Heart left ventricle (tissue), 16 donors: ENCODE measurements around the gene POLR2A. TPM values are rescaled to one million over a fixed set of nuclear protein-coding genes. Genes with fewer than 3 reads are reported as not detected.

Source experiments
- ATAC-seq, 4 donors: fragments of 200-7000 bp; cut with Tn5 transposase; one replicate each; pipeline ENCODE4 v1.9.1; 2020 to 2022; ENCODE audit warnings: moderate library complexity in 4 of 4, mild to moderate bottlenecking in 3 of 4, moderate number of reproducible peaks in 1 of 4
- DNase-seq, 5 donors: peaks; one replicate each; pipeline ENCODE4 v3.0.0-alpha.2; 2020
- H3K27ac ChIP-seq, 12 donors: fragments of 200-600 bp; sonication (generic) in 4 of 12; one replicate each; pipeline versions ENCODE4 v1.5.0 to v1.8.0; 2016 to 2022; ENCODE audit warnings: mild to moderate bottlenecking in 2 of 12
- H3K27me3 ChIP-seq, 9 donors: fragments of 200-600 bp; sonication (generic) in 2 of 9; one replicate each; pipeline versions ENCODE4 v1.5.1 to v1.8.0; 2016 to 2022; ENCODE audit warnings: mild to moderate bottlenecking in 3 of 9
- H3K36me3 ChIP-seq, 9 donors: fragments of 200-600 bp; sonication (generic) in 2 of 9; one replicate each; pipeline versions ENCODE4 v1.5.0 to v1.8.0; 2018 to 2022; ENCODE audit warnings: mild to moderate bottlenecking in 2 of 9
- H3K4me1 ChIP-seq, 12 donors: fragments of 200-600 bp; sonication (generic) in 4 of 12; one replicate each; pipeline versions ENCODE4 v1.5.0 to v1.8.0; 2016 to 2022; ENCODE audit warnings: mild to moderate bottlenecking in 3 of 12
- H3K4me3 ChIP-seq, 12 donors: fragments of 200-600 bp; sonication (generic) in 4 of 12; one replicate each; pipeline versions ENCODE4 v1.5.0 to v1.8.0; 2017 to 2022; ENCODE audit warnings: mild to moderate bottlenecking in 9 of 12, moderate library complexity in 4 of 12
- H3K9me3 ChIP-seq, 12 donors: fragments of 200-600 bp; sonication (generic) in 4 of 12; one replicate each; pipeline versions ENCODE4 v1.5.0 to v1.8.0; 2016 to 2022; ENCODE audit warnings: mild to moderate bottlenecking in 1 of 12
- CTCF ChIP-seq, 12 donors: fragments of 200-600 bp; sonication (generic) in 4 of 12; IDR thresholded peaks; one replicate each; pipeline versions ENCODE4 v1.5.0 to v1.8.0; 2018 to 2022; ENCODE audit warnings: antibody characterized with exemption in 12 of 12, mild to moderate bottlenecking in 5 of 12
- POLR2A ChIP-seq, 2 donors: fragments of 450-650 bp; IDR thresholded peaks; one replicate each; pipeline ENCODE4 v1.6.1; 2017; ENCODE audit warnings: antibody characterized with exemption in 2 of 2, mild to moderate bottlenecking in 2 of 2, moderate library complexity in 2 of 2
- WGBS, 4 donors: extraction: QIAGEN DNeasy Blood & Tissue Kit in 2 of 4; methylation state at CpG; one replicate each; pipeline versions ENCODE4 v1.1.5 to v1.1.7; 2013 to 2018; 5-methylcytosine and 5-hydroxymethylcytosine counted together
- intact Hi-C, 10 donors: fragments of 100-400 bp; cut with DNase I; formaldehyde crosslinking; loops; one replicate each; pipeline versions ENCODE4 v1.11.1 to v1.14.2; 2022
- polyA plus RNA-seq, 2 donors: library from polyadenylated mRNA; stranded (reverse); fragments of 200-250 nt; gene quantifications; one replicate each; pipeline ENCODE4 v1.2.3, GENCODE V29; 2013
- total RNA-seq, 9 donors: library from RNA; depleted of rRNA in 2 of 9; stranded (reverse); fragments of >200 nt in 2 of 9; fragmentation: NEBNext Ultra II Directional in 3 of 9; extraction: Animal tissue kit (Norgen Biotek cat#: 25700) in 3 of 9; gene quantifications; one replicate each; pipeline versions ENCODE4 v1.1.0 to v1.2.4, GENCODE V29; 2016 to 2023
- donor health status: ischemic (EF 13 %, LVEDD 7.1; RV severe dilation, severe dysfunction).
- donor health status: healthy with polysubstance abuse.
- donor health status: DM: no; HTN: yes; CAD: no.
- donor health status: DM: no; HTN: no; CAD: no.
- donor health status: ischemic (EF 25% LVEDD 6.9; RV normal size, moderate dysfunction).
- donor health status: ischemic (EF 25% LVEDD 5.7; RV mildly dilated, moderate dysfunction).
- donor health status: healthy.
- donor health status: DM: yes; HTN: yes; CAD: no.
- donor health status: ischemic (EF 35%, LVEDD 5.7; RV mildly dilated, moderate dysfunction).
- donor health status: nonischemic (EF 11% LVEDD 7.7; RV severe dilation, severe dysfunction).
- donor health status: DM: yes; HTN: yes; CAD: no.
- donor health status: PGD.
- donor health status: ischemic (EF 29% LVEDD 5.4; RV normal size, mild dysfunction).
- donor health status: nonischemic (EF 23%, LVEDD 6.1; RV moderate dilation, normal function).

Gene POLR2A
- total and polyA plus RNA-seq, 11 donors = 17.3 to 77.6 (median 41.5) TPM

GRCh38 chr17:7491583-7491982 lies 7.4 kb downstream of the POLR2A start:
- H3K9me3 ChIP-seq = no peaks in the 10 kb centered on the region
- 94 to 100% (median 97%) methylated on average over 1 of the region's 1 CpG for WGBS, 4 donors
- DNase-seq (no peak), ATAC-seq (no peak)
- TF ChIP-seq CTCF (IDR thresholded peaks at IDR 0.05) (no peak), POLR2A (IDR thresholded peaks at IDR 0.05) (no peak)
- intact Hi-C loops = no loop called here
- H3K4me3 ChIP-seq = no peak overlapping the region
- H3K4me1 ChIP-seq = peaks cover 11 to 74% (median 42%) of the 10 kb centered on the region in 12 donors
- H3K36me3 ChIP-seq = peaks cover 0 to 43% (median 11%) of the 10 kb centered on the region in 9 donors
- H3K27me3 ChIP-seq = no peaks in the 10 kb centered on the region
- no peak overlapping the region for H3K27ac ChIP-seq

- intact Hi-C loops = no loop called here
- ATAC-seq = no peak
- Histone ChIP-seq H3K4me1 (peaks cover 0 to 69% (median 29%) of the 10 kb centered on the region in 12 donors), H3K27me3 (no peaks in the 10 kb centered on the region), H3K9me3 (no peaks in the 10 kb centered on the region), H3K36me3 (peaks cover 4 to 67% (median 35%) of the 10 kb centered on the region in 9 donors), H3K27ac (no peak overlapping the region), H3K4me3 (no peak overlapping the region)
- TF ChIP-seq CTCF (IDR thresholded peaks at IDR 0.05) = no peak
- no peak for TF ChIP-seq POLR2A (IDR thresholded peaks at IDR 0.05)
- 95 to 97% (median 96%) methylated on average over 3 of the region's 3 CpGs for WGBS, 4 donors
- no peak for DNase-seq
Observed at GRCh38 chr17:7493941-7494340, 9.8 kb downstream of the POLR2A start.

GRCh38 chr17:7495906-7496434 lies 11.8 kb downstream of the POLR2A start:
- TF ChIP-seq CTCF (IDR thresholded peaks at IDR 0.05) = no peak
- TF ChIP-seq POLR2A (IDR thresholded peaks at IDR 0.05) = no peak
- Histone ChIP-seq H3K27ac (peak overlapping the region; percentile 36 to 93 (median 73)), H3K4me3 (peak overlapping the region in 1 of 12 donors; percentile 26), H3K4me1 (peaks cover 0 to 52% (median 17%) of the 10 kb centered on the region in 12 donors), H3K27me3 (no peaks in the 10 kb centered on the region), H3K36me3 (peaks cover 6 to 74% (median 51%) of the 10 kb centered on the region in 9 donors), H3K9me3 (no peaks in the 10 kb centered on the region)
- DNase-seq = no peak
- intact Hi-C loops = no loop called here
- 80 to 86% (median 83%) methylated on average over 11 to 12 of the region's 12 CpGs for WGBS, 4 donors
- ATAC-seq = peak; percentile 23 to 68 (median 32)

GRCh38 chr17:7496470-7497183 lies 12.5 kb downstream of the POLR2A start:
- TF ChIP-seq CTCF (IDR thresholded peaks at IDR 0.05) (no peak), POLR2A (IDR thresholded peaks at IDR 0.05) (no peak)
- peak overlapping the region; percentile 36 to 93 (median 73) for H3K27ac ChIP-seq
- no peaks in the 10 kb centered on the region for H3K9me3 ChIP-seq
- ATAC-seq = peak; percentile 65 to 87 (median 74)
- H3K27me3 ChIP-seq = no peaks in the 10 kb centered on the region
- H3K4me1 ChIP-seq = peaks cover 0 to 51% (median 15%) of the 10 kb centered on the region in 12 donors
- peak overlapping the region in 3 of 12 donors; percentile 6 to 26 (median 26) for H3K4me3 ChIP-seq
- intact Hi-C loops = no loop called here
- DNase-seq = peak in 4 of 5 donors; percentile 43 to 71 (median 50)
- 63 to 76% (median 69%) methylated on average over 16 to 20 of the region's 20 CpGs for WGBS, 4 donors
- peaks cover 13 to 74% (median 58%) of the 10 kb centered on the region in 9 donors for H3K36me3 ChIP-seq
